Fibroblast of pulmonary artery (primary cell): ENCODE results near the gene DNAH12.
"Not testable (repeated sequence)": the region's sequence is repeated elsewhere in the genome, so short reads cannot be mapped to it uniquely, and the experiment has no call there.

Source experiments
- DNase-seq: peaks from one replicate; pipeline ENCODE4 v3.0.0-alpha.2; 2010; ENCODE audit warnings: low read depth
- H3K4me3 ChIP-seq: replicated peaks from 2 replicates; pipeline ENCODE4 v1.5.1; 2011; ENCODE audit warnings: low read depth, mild to moderate bottlenecking, control low read depth, low read length, moderate library complexity
- TF ChIP-seq, protein P1 (sequence below): IDR thresholded peaks from 2 replicates; pipeline ENCODE4 v1.5.1; 2011; ENCODE audit warnings: mild to moderate bottlenecking, control low read depth, low read length, inconsistent platforms; ENCODE audit errors: missing control alignments

Gene DNAH12

DNA sequence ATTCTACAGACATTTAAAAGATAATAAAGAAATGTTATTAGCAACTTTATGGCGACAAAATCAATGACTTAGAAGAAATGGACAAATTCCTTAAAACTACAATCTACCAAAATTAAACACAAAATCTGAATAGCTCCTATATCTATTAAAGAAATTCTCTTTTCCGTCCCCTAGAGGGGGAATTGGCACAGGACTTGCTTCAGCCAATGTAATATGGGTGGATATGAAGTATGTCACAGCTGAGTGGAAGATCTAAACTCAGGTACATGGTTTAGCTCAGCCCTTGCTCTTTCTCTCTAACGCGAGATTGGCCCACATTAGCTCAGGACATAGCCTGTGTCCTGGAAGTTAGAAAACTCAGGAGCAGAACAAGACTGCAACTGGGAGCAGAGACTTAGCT lies 79.3 kb downstream of the DNAH12 start:
- TF ChIP-seq, protein P1, sequence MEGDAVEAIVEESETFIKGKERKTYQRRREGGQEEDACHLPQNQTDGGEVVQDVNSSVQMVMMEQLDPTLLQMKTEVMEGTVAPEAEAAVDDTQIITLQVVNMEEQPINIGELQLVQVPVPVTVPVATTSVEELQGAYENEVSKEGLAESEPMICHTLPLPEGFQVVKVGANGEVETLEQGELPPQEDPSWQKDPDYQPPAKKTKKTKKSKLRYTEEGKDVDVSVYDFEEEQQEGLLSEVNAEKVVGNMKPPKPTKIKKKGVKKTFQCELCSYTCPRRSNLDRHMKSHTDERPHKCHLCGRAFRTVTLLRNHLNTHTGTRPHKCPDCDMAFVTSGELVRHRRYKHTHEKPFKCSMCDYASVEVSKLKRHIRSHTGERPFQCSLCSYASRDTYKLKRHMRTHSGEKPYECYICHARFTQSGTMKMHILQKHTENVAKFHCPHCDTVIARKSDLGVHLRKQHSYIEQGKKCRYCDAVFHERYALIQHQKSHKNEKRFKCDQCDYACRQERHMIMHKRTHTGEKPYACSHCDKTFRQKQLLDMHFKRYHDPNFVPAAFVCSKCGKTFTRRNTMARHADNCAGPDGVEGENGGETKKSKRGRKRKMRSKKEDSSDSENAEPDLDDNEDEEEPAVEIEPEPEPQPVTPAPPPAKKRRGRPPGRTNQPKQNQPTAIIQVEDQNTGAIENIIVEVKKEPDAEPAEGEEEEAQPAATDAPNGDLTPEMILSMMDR, result peak; percentile 26
- DNase-seq, result peak; percentile 16
- no peak overlapping the region for H3K4me3 ChIP-seq

DNA sequence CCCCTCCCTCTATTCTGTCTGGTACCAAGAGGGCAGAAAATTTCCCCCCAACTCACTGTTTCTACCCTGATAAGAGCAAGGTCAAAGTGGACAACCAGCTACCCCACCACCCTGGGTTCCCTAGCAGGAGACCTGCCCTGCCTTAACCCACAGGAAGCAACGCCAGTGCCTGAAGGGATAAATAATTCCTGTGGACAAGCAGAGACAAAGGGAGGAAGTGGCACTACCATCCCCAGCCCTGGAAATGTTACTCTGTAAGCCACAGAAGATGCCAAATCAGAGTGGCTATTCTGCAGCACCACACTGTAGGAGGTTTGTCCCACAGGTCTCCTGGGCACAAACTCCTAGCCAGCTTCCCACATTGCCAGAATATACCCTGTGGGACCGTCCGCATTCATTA lies 80.1 kb downstream of the DNAH12 start:
- H3K4me3 ChIP-seq, result no peak overlapping the region
- TF ChIP-seq, protein P1, result no peak
- DNase-seq, result peak; percentile 1

DNA sequence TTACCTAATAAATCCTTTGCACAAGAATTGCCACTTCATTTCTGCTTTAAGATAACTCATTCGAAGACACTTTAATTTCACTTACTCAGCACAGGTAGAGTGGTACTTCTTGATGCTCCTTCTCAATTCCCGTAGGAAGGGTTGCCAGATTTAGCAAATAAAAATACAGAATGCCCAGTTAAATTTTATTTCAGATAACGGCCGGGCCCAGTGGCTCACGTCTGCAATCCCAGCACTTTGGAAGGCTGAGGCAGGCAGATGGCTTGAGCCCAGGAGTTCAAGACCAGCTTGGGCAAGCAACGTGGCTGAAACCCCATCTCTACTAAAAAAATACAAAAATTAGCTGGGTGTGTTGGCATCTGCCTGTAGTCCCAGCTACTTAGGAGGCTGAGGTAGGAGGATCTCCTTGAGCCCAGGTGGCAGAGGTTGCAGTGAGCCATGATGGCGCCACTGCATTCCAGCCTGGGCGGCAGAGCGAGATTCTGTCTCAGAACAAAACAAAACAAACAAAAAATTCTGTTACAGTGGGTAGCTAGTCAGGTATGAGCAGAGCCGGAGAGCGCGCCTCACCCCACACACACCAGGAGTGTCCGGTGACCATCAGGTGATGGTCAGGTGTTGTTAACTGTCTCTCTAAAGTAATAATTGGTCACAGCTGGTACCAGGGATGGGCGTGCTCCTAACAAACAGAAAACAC lies 92.8 kb downstream of the DNAH12 start:
- TF ChIP-seq, protein P1, result no peak
- DNase-seq, result no peak
- no peak overlapping the region for H3K4me3 ChIP-seq

DNA sequence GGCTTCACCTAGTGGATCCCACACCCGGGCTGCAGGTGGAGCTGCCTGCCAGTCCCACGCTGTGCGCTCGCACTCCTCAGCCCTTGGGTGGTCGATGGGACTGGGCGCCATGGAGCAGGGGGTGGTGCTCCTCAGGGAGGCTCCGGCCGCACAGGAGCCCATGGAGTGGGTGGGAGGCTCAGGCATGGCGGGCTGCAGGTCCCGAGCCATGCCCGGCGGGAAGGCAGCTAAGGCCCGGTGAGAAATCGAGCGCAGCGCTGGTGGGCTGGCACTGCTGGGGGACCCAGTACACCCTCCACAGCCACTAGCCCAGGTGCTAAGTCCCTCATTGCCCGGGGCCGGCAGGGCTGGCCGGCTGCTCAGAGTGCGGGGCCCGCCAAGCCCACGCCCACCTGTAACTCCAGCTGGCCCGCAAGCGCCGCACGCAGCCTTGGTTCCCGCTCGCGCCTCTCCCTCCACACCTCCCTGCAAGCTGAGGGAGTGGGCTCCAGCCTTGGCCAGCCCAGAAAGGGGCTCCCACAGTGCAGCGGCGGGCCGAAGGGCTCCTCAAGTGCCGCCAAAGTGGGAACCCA lies 94.8 kb downstream of the DNAH12 start:
- DNase-seq, H3K4me3 ChIP-seq: not testable (repeated sequence)

DNA sequence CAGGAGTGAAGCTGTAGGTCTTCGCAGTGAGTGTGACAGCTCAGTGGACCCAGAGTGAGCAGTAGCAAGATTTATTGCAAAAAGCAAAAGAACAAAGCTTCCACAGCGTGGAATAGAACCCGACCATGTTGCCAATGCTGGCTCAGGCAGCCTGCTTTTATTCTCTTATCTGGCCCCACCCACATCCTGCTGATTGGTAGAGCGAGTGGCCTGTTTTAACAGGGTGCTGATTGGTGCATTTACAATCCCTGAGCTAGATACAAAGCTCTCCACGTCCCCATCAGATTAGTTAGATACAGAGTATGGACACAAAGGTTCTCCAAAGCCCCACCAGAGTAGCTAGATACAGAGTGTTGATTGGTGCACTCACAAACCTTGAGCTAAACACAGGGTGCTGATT lies 95.7 kb downstream of the DNAH12 start:
- H3K4me3 ChIP-seq, DNase-seq: not testable (repeated sequence)

DNA sequence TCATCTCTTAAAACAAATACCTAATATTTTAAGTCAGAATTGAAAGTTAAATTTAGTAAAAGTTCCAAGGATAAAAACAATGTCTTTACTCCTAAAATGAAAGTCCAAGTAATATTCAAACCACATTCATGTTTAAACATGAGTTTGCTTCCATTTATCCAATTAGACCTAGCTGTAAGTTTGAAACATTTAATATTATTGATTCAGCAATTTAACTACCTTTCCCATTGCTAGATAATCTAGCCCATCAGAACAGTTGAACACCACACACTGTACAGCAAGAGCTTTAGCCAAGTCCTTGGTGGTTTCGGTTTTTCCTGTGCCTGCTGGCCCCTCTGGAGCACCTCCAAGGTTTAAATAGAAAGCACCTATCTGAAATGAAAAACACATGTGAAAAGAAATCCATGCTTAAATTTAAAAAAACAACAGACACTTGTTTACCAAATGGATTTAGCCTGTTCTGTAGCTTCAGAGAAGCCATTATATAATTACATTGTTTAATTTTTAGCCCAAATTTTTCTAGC lies 97.8 kb downstream of the DNAH12 start:
- TF ChIP-seq, protein P1, result no peak
- no peak overlapping the region for H3K4me3 ChIP-seq
- peak; percentile 27 for DNase-seq

DNA sequence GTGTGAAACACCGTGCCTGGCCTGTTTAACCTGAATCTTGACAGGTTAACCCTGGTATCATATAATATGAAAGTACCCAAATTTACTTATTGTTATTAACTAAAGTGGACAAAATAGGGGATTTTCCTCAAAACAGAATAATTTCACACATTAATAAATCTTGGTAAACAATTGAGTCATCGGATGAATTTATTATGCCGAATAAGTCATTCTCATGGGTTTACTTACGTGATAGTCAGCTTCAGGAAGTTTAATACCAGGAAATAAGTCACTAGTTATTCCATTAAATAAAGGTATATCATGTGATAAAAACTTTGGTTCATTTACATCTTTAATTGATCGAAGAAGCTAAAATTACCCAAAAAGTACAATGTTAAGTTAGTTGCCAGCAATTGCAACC lies 99.7 kb downstream of the DNAH12 start:
- H3K4me3 ChIP-seq, result no peak overlapping the region
- TF ChIP-seq, protein P1, result no peak
- no peak for DNase-seq

DNA sequence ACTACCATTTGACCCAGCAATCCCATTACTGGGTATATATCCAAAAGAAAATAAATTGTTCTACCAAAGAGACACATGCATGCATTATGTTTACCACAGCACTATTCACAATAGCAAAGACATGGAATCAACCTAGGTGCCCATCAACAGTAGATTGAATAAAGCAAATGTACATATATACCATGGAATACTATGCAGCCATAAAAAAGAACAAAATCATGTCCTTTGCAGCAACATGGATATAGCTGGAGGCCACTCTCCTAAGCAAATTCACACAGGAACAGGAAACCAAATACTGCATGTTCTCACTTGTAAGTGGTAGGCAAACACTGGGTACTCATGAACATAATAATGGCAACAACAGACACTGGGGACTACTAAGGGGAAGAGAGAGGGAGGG lies 104.0 kb downstream of the DNAH12 start:
- H3K4me3 ChIP-seq, DNase-seq: not testable (repeated sequence)

DNA sequence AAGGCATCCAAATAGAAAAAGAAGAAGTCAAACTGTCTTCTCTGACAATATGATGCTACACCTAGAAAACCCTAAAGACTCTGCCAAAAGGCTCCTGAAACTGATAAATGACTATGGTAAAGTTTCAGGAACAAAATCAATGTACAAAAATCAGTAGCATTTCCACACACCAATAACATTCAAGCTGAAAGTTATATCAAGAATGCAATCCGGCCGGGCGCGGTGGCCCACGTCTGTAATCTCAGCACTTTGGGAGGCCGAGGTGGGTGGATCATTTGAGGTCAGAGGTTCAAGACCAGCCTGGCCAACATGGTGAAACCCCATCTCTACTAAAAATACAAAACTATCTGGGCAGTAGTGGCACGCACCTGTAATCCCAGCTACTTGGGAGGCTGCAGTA lies 105.7 kb downstream of the DNAH12 start:
- not testable (repeated sequence) for H3K4me3 ChIP-seq

More for the DNA sequence above, 105.7 kb downstream of the DNAH12 start:
- DNase-seq, result not testable (repeated sequence)
